GM19240 (cell line): Measurements from ENCODE around the gene ARMC3.
"Not testable (repeated sequence)": the region's sequence is repeated elsewhere in the genome, so short reads cannot be mapped to it uniquely, and the experiment has no call there.

Source experiments
- DNase-seq: peaks from one replicate; pipeline ENCODE4 v3.0.0; 2011; ENCODE audit warnings: low spot score; ENCODE audit not compliant: insufficient read length

ARMC3 gene

GRCh38 chr10:22929053-22929452 lies 1.2 kb downstream of the ARMC3 start:
- not testable (repeated sequence) for DNase-seq

GRCh38 chr10:22931948-22932347 lies 4.1 kb downstream of the ARMC3 start:
- DNase-seq = no peak

GRCh38 chr10:22932626-22933370 lies 4.9 kb downstream of the ARMC3 start:
- no peak for DNase-seq

GRCh38 chr10:22934726-22935125 lies 6.9 kb downstream of the ARMC3 start:
- DNase-seq = no peak

- no peak for DNase-seq
These were observed 14.6 kb downstream of the ARMC3 start for GRCh38 chr10:22942437-22942836.

GRCh38 chr10:22945934-22946673 lies 18.3 kb downstream of the ARMC3 start:
- DNase-seq = no peak

GRCh38 chr10:22954970-22955369 lies 27.1 kb downstream of the ARMC3 start:
- no peak for DNase-seq

- no peak for DNase-seq
These were observed 30.5 kb downstream of the ARMC3 start for GRCh38 chr10:22958338-22958737.

GRCh38 chr10:22959292-22959691 lies 31.4 kb downstream of the ARMC3 start:
- DNase-seq = no peak

GRCh38 chr10:22959950-22960349 lies 32.1 kb downstream of the ARMC3 start:
- DNase-seq = no peak

- DNase-seq = no peak
These were observed 35.0 kb downstream of the ARMC3 start for GRCh38 chr10:22962817-22963216.

- no peak for DNase-seq
These were observed 41.9 kb downstream of the ARMC3 start for GRCh38 chr10:22969704-22970103.

- no peak for DNase-seq
These were observed 48.7 kb downstream of the ARMC3 start for GRCh38 chr10:22976534-22976933.

- no peak for DNase-seq
These were observed 49.9 kb downstream of the ARMC3 start for GRCh38 chr10:22977751-22978150.

GRCh38 chr10:22978287-22978686 lies 50.4 kb downstream of the ARMC3 start:
- no peak for DNase-seq

GRCh38 chr10:22978918-22979317 lies 51.1 kb downstream of the ARMC3 start:
- no peak for DNase-seq

- no peak for DNase-seq
These were observed 53.0 kb downstream of the ARMC3 start for GRCh38 chr10:22980822-22981221.

GRCh38 chr10:22984066-22984465 lies 56.2 kb downstream of the ARMC3 start:
- DNase-seq = no peak

GRCh38 chr10:22986771-22987542 lies 59.1 kb downstream of the ARMC3 start:
- no peak for DNase-seq

- DNase-seq = peak; percentile 33
These were observed 60.9 kb downstream of the ARMC3 start for GRCh38 chr10:22988581-22989360.

- DNase-seq = no peak
These were observed 62.6 kb downstream of the ARMC3 start for GRCh38 chr10:22990443-22990842.
